Measurements from ENCODE around the gene CACNA1D.

Gene CACNA1D

GRCh38 chr3:53808496-53808895, 314.1 kb downstream of the CACNA1D start:
- no peak overlapping the region for H3K9ac ChIP-seq (ENCODE audit: low read depth, low read length)
- H3K36me3 ChIP-seq (ENCODE audit: insufficient read depth, low read length) = no peaks in the 10 kb centered on the region
- H3K9me3 ChIP-seq (ENCODE audit: control insufficient read depth, insufficient read depth, low read length) = no peaks in the 10 kb centered on the region
- H3K4me1 ChIP-seq (ENCODE audit: insufficient read depth, low read length) = peaks cover 13% of the 10 kb centered on the region; the same call in 1 of the 2 replicates

GRCh38 chr3:53809267-53809666, 314.9 kb downstream of the CACNA1D start:
- Histone ChIP-seq H3K9ac (ENCODE audit: low read depth, low read length) (no peak overlapping the region), H3K36me3 (ENCODE audit: insufficient read depth, low read length) (no peaks in the 10 kb centered on the region), H3K4me1 (ENCODE audit: insufficient read depth, low read length) (peaks cover 9% of the 10 kb centered on the region; the same call in 1 of the 2 replicates), H3K9me3 (ENCODE audit: control insufficient read depth, insufficient read depth, low read length) (no peaks in the 10 kb centered on the region)

- Histone ChIP-seq H3K4me1 (ENCODE audit: insufficient read depth, low read length) (peaks cover 3% of the 10 kb centered on the region; the same call in 1 of the 2 replicates), H3K9me3 (ENCODE audit: control insufficient read depth, insufficient read depth, low read length) (no peaks in the 10 kb centered on the region), H3K36me3 (ENCODE audit: insufficient read depth, low read length) (no peaks in the 10 kb centered on the region), H3K9ac (ENCODE audit: low read depth, low read length) (no peak overlapping the region)
Measured at GRCh38 chr3:53809764-53810400, 315.5 kb downstream of the CACNA1D start.

GRCh38 chr3:53811143-53811927, 316.9 kb downstream of the CACNA1D start:
- no peaks in the 10 kb centered on the region for H3K36me3 ChIP-seq (ENCODE audit: insufficient read depth, low read length)

GRCh38 chr3:53812434-53812833, 318.0 kb downstream of the CACNA1D start:
- H3K4me1 ChIP-seq (ENCODE audit: insufficient read depth, low read length) = no peaks in the 10 kb centered on the region
- H3K36me3 ChIP-seq (ENCODE audit: insufficient read depth, low read length) = no peaks in the 10 kb centered on the region
- H3K9ac ChIP-seq (ENCODE audit: low read depth, low read length) = no peak overlapping the region
- no peaks in the 10 kb centered on the region for H3K9me3 ChIP-seq (ENCODE audit: control insufficient read depth, insufficient read depth, low read length)

More at GRCh38 chr3:53811143-53811927, 316.9 kb downstream of the CACNA1D start:
- Histone ChIP-seq H3K9me3 (ENCODE audit: control insufficient read depth, insufficient read depth, low read length) (no peaks in the 10 kb centered on the region), H3K4me1 (ENCODE audit: insufficient read depth, low read length) (no peaks in the 10 kb centered on the region), H3K9ac (ENCODE audit: low read depth, low read length) (no peak overlapping the region)

- Histone ChIP-seq H3K9ac (ENCODE audit: low read depth, low read length) (no peak overlapping the region), H3K4me1 (ENCODE audit: insufficient read depth, low read length) (no peaks in the 10 kb centered on the region), H3K36me3 (ENCODE audit: insufficient read depth, low read length) (no peaks in the 10 kb centered on the region), H3K9me3 (ENCODE audit: control insufficient read depth, insufficient read depth, low read length) (no peaks in the 10 kb centered on the region)
Measured at GRCh38 chr3:53813229-53813628, 318.8 kb downstream of the CACNA1D start.

- Histone ChIP-seq H3K9ac (ENCODE audit: low read depth, low read length) (no peak overlapping the region), H3K4me1 (ENCODE audit: insufficient read depth, low read length) (no peaks in the 10 kb centered on the region), H3K9me3 (ENCODE audit: control insufficient read depth, insufficient read depth, low read length) (no peaks in the 10 kb centered on the region), H3K36me3 (ENCODE audit: insufficient read depth, low read length) (no peaks in the 10 kb centered on the region; the same call in 1 of the 2 replicates)
Measured at GRCh38 chr3:53813876-53814275, 319.5 kb downstream of the CACNA1D start.

- Histone ChIP-seq H3K9ac (ENCODE audit: low read depth, low read length) (no peak overlapping the region), H3K9me3 (ENCODE audit: control insufficient read depth, insufficient read depth, low read length) (no peaks in the 10 kb centered on the region), H3K4me1 (ENCODE audit: insufficient read depth, low read length) (no peaks in the 10 kb centered on the region), H3K36me3 (ENCODE audit: insufficient read depth, low read length) (no peaks in the 10 kb centered on the region; the same call in 1 of the 2 replicates)
Measured at GRCh38 chr3:53815067-53815466, 320.7 kb downstream of the CACNA1D start.

GRCh38 chr3:53815651-53816050, 321.2 kb downstream of the CACNA1D start:
- H3K36me3 ChIP-seq (ENCODE audit: insufficient read depth, low read length) = no peaks in the 10 kb centered on the region; the same call in 1 of the 2 replicates
- H3K9ac ChIP-seq (ENCODE audit: low read depth, low read length) = no peak overlapping the region
- no peaks in the 10 kb centered on the region for H3K4me1 ChIP-seq (ENCODE audit: insufficient read depth, low read length)
- no peaks in the 10 kb centered on the region for H3K9me3 ChIP-seq (ENCODE audit: control insufficient read depth, insufficient read depth, low read length)

- Histone ChIP-seq H3K9me3 (ENCODE audit: control insufficient read depth, insufficient read depth, low read length) (no peaks in the 10 kb centered on the region), H3K36me3 (ENCODE audit: insufficient read depth, low read length) (no peaks in the 10 kb centered on the region; the same call in 1 of the 2 replicates), H3K9ac (ENCODE audit: low read depth, low read length) (no peak overlapping the region), H3K4me1 (ENCODE audit: insufficient read depth, low read length) (no peaks in the 10 kb centered on the region)
Measured at GRCh38 chr3:53816425-53816824, 322.0 kb downstream of the CACNA1D start.

- H3K9ac ChIP-seq (ENCODE audit: low read depth, low read length) = no peak overlapping the region
- no peaks in the 10 kb centered on the region; the same call in 1 of the 2 replicates for H3K36me3 ChIP-seq (ENCODE audit: insufficient read depth, low read length)
- H3K9me3 ChIP-seq (ENCODE audit: control insufficient read depth, insufficient read depth, low read length) = no peaks in the 10 kb centered on the region
- no peaks in the 10 kb centered on the region for H3K4me1 ChIP-seq (ENCODE audit: insufficient read depth, low read length)
Measured at GRCh38 chr3:53817211-53817610, 322.8 kb downstream of the CACNA1D start.

- H3K4me1 ChIP-seq (ENCODE audit: insufficient read depth, low read length) = no peaks in the 10 kb centered on the region
- no peaks in the 10 kb centered on the region for H3K9me3 ChIP-seq (ENCODE audit: control insufficient read depth, insufficient read depth, low read length)
- H3K9ac ChIP-seq (ENCODE audit: low read depth, low read length) = no peak overlapping the region
- H3K36me3 ChIP-seq (ENCODE audit: insufficient read depth, low read length) = no peaks in the 10 kb centered on the region; the same call in 1 of the 2 replicates
Measured at GRCh38 chr3:53817809-53818208, 323.4 kb downstream of the CACNA1D start.

- Histone ChIP-seq H3K36me3 (ENCODE audit: insufficient read depth, low read length) (no peaks in the 10 kb centered on the region; the same call in 1 of the 2 replicates), H3K4me1 (ENCODE audit: insufficient read depth, low read length) (no peaks in the 10 kb centered on the region), H3K9me3 (ENCODE audit: control insufficient read depth, insufficient read depth, low read length) (no peaks in the 10 kb centered on the region), H3K9ac (ENCODE audit: low read depth, low read length) (no peak overlapping the region)
Measured at GRCh38 chr3:53818221-53819162, 324.1 kb downstream of the CACNA1D start.

Measured in ES-I3 (cell line).